Fibroblast of skin of right biceps (primary cell): ENCODE data around the gene REG4.
A peak's percentile ranks its signal among the peaks of the same experiment; 100 is the strongest.
"Not testable (repeated sequence)": the region's sequence is repeated elsewhere in the genome, so short reads cannot be mapped to it uniquely, and the experiment has no call there.

Experiments used
- DNase-seq: peaks from one replicate; pipeline ENCODE4 v3.0.0-alpha.2; 2013

Gene REG4

GRCh38 chr1:119805746-119806145 is 5.5 kb downstream of the REG4 start:
- no peak for DNase-seq

DNA sequence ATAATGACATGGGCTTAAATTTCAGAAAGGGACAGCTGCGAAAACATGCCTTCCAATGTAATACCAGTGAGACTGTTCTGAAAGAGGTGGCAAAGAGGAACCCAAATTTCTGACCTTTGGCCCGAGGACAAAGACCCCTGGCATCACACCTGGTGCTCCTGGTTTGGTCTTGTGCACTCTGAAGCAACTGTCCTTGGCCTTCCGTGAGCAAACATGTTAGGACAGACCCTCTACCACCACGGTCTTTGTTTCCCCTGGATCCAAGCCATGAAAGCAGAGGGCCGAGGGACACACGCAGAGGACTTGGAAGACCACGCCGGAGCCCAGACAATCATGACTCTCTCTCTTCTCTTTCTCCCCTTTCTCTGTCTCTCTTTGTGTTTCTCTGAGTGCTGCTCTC is 6.0 kb downstream of the REG4 start:
- DNase-seq, result no peak

GRCh38 chr1:119799599-119800177 is 11.6 kb downstream of the REG4 start:
- DNase-seq, result no peak

- no peak for DNase-seq
Observed at GRCh38 chr1:119799003-119799402, 12.3 kb downstream of the REG4 start.

DNA sequence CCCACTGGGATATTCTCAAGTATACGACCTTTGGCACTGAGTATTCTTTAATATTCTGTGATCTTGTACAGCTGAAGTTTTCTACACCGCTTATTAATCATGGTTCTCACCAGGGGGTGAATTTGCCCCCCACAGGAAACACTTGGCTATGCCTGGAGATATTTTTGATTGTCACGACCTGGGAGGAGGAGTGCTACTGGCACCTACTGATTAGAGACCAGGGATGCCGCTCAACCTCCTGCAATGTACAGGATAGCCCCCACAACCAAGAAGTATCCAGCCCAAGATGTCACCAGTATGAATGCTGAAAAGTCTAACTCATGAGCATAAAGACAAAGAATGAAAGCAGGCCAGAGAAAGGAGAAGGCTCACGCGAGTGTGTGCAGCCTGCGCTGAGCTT is 13.7 kb downstream of the REG4 start:
- DNase-seq, result no peak

DNA sequence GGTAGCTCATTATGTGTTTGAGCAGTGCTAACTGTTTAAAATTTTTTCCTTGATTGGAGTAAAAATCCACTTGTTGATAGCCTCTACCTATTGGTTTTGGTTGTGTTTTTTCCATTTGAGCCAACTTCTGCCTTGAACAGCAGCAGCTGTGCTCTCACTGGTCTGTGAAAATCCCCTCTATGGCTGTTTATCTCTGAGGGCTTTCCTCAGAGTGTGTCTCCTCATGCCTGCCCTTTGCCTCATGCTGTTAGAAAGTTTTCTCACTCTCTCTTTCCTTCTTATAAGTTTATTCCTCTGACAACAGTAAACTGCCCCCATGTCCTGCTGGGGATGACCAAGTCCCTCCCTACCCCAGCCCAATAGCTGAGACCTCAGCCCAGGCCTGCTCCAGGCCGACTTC is 14.1 kb downstream of the REG4 start:
- DNase-seq, result no peak

DNA sequence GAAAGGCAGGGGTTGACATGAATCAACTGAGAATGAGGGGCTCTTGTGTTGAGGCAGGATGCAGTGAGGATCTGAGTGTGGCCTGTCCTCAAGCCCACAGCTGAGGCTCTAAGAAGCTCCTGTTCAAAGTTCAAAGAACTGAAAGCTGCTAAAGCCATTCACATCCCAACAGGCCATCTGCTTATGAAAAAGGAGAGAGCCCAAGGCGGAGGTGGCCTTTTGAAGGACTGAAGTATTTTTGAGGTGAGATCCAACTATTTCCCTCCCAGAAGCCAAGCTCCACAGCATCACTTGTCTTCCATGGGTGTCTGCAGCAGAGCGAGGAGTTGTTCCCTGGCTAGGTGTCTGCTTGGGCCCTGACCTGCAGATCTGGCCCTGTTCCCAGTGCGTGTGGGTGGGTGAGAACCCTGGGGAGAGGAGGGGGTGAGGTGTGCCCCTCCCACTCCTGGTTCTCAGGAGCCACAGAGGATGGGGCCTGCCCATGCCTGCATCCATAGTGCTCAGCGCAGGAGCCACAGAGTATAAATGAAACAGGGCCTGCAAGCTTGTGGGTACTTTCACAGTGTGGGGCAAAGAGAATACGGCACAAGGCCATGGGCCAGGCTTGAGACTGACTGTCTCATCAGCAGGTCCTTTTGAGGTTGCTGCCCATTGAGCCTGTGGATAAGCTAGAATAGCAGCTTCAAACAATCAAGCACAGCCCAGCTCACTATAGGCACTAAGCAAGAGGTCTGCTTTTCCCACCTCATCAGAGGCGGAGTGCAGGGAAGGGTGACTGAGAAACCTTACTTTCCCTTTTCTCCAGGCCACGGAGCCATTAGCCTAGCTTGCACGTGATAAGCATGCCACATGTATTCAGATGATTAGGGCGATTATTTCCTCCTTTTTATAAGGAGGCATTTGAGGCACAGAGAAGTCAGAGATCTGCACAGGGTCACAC is 15.7 kb downstream of the REG4 start:
- no peak for DNase-seq

DNA sequence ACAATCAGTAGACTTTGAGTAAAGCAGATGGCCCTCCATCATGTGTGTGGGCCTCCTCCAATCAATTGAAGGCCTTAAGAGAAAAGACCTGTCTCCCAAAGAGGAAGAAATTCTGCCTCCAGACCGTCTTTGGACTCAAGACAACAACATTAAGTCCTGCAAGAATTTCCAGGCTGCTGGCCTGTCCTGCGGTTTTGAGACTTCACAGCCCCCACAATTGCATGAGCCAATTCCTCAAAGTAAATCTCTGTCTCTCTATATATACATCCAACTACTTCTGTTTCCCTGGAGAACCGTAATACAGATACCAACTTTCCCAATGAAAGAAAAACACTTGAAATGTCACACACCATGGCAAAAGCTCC is 16.4 kb downstream of the REG4 start:
- DNase-seq, result peak; percentile 39

GRCh38 chr1:119794230-119794875 is 16.9 kb downstream of the REG4 start:
- DNase-seq, result no peak

- no peak for DNase-seq
Observed at GRCh38 chr1:119791377-119791776, 19.9 kb downstream of the REG4 start.

GRCh38 chr1:119790451-119791198 is 20.6 kb downstream of the REG4 start:
- no peak for DNase-seq

- DNase-seq, result peak; percentile 48
Observed at GRCh38 chr1:119787776-119788175, 23.5 kb downstream of the REG4 start.

GRCh38 chr1:119786473-119787050 is 24.7 kb downstream of the REG4 start:
- not testable (repeated sequence) for DNase-seq

DNA sequence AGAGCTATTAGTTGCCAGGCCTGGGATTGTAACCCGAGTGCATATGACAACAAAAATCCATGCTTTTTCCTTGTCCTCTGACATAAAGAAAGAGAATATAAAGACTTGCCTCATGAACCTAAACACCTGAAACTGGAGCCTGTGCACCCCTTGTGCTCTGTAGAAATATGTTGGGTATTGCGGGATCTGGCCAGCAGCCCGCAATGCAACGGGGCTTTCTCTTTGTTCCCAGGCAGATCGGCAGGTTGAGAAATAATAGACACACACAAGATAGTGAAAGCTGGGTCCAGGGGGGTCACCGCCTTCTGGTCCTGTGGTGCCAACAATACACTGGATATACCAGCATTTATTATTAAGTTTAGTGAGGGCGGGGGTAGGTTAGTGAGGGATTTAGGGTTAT is 25.2 kb downstream of the REG4 start:
- DNase-seq, result not testable (repeated sequence)

DNA sequence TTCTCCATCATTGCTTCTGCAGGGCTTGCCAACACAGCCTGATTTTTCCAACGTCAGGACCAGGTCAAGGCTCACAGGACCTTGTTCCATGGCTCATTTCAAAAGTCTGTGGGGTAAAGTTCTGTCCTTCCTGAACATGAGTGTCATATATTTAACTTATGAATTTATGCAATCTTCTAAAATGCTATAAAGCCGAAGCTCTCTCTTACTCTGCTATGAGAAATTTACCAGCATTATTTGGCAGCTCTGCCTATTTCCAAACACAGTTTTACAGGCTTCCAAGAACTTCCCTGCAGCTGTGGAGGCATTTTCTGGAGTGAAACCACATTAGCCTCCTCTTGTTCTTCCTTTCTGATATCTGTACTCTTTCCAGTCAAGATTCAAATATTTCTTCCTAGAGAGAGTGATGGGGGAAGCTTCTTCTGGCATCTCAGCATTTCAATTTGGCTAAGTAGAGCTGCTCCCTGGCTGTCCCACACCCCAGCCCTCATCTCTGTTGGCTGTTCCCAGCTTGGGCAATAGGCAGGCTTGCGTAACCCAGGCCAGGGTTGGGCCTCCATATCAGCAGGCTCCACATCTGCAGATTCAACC is 27.0 kb downstream of the REG4 start:
- peak; percentile 10 for DNase-seq

GRCh38 chr1:119783354-119784185 is 27.7 kb downstream of the REG4 start:
- DNase-seq, result peak; percentile 17

- DNase-seq, result no peak
Observed at GRCh38 chr1:119782631-119783325, 28.5 kb downstream of the REG4 start.

DNA sequence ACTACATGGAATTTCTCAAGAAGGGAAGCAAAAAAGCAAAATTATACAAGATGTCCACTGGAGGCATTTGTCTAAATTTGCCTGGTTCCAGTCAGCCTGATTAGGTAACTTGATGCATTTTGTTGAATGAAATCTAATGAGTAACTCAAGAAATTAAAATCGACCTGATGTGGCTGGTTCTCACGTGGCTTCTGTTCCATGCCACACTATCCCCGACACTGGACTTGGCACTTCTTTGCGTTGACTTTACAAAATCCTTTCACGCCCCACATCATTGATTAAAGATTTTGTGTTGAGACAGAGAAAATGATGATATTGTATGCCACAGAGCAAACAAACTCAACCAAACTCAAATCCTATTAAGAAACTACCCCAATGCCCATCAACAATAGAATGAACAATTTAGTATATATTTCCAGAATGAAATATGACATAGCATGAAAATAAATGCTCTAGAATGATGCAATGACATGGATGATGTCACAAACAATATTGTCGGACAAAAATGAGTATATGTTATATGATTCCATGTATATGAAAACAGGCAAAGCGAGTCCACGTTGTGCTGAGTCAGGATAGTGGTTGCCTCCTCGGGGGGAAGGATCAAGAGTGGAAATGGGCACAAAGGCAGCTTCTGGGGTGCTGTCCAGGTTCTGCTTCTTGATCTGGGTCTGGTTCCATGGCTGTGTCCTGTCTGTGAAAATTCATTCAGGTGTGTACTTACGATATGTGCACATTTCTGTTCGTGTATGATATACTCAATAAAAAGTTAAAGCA is 29.6 kb downstream of the REG4 start:
- no peak for DNase-seq

DNA sequence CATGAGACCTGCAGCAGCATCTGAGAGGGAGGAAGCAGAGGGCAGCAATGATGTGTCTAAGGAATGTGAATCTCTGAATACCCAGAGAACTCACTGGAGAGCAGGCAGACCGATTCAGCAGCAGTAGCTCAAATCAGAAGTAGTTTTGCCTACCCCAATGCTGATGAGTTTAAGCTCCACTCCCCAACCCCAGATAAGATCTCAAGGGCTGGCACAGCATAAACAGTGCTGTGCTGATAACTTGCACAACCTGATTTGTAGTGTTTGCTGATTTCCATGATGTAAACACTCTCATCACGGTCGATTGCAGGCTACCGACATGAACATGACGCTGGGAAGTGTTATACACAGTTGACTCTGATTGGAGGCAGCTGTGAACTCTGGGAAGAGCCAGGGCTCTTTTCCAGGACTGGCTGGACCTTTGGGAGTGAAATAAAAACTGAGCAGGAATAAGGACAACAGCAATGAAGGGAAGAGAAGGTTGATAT is 31.3 kb downstream of the REG4 start:
- peak; percentile 11 for DNase-seq
